Endodermal cell (in vitro differentiated cells): ENCODE data around the gene INPPL1. TPM values are rescaled to one million over a fixed set of nuclear protein-coding genes. Genes with fewer than 3 reads are reported as not detected.

Experiments used
- DNase-seq: peaks from one replicate; pipeline ENCODE4 v3.0.0-alpha.2; 2017
- H3K27ac ChIP-seq: 2 replicates; pipeline ENCODE4 v1.5.1; 2013; ENCODE audit warnings: mild to moderate bottlenecking, low read depth, low read length, moderate library complexity
- H3K27me3 ChIP-seq: 2 replicates; pipeline ENCODE4 v1.6.1; 2013; ENCODE audit warnings: mild to moderate bottlenecking, low read length, moderate library complexity; ENCODE audit not compliant: insufficient read depth, control insufficient read depth, poor library complexity, severe bottlenecking
- H3K36me3 ChIP-seq: 2 replicates; pipeline ENCODE4 v1.7.0; 2013; ENCODE audit warnings: mild to moderate bottlenecking, low read length, moderate library complexity; ENCODE audit not compliant: control insufficient read depth, insufficient read depth
- H3K4me1 ChIP-seq: one replicate; pipeline ENCODE4 v1.7.0; 2013; ENCODE audit warnings: low read length; ENCODE audit not compliant: control insufficient read depth, insufficient read depth
- H3K4me3 ChIP-seq: 2 replicates; pipeline ENCODE4 v1.5.1; 2013; ENCODE audit warnings: mild to moderate bottlenecking, low read length, moderate library complexity
- H3K9ac ChIP-seq: 2 replicates; pipeline ENCODE4 v1.6.1; 2013; ENCODE audit warnings: mild to moderate bottlenecking, low read length, moderate library complexity; ENCODE audit not compliant: poor library complexity, severe bottlenecking; ENCODE audit errors: extremely low read depth
- H3K9me3 ChIP-seq: 2 replicates; pipeline ENCODE4 v1.6.1; 2013; ENCODE audit warnings: mild to moderate bottlenecking, low read length, moderate library complexity; ENCODE audit not compliant: control insufficient read depth
- H3K27ac Mint-ChIP-seq: 2 replicates; pipeline ENCODE4 v1.8.0; 2020; ENCODE audit warnings: mixed read lengths
- H3K27me3 Mint-ChIP-seq: 2 replicates; pipeline ENCODE4 v1.8.0; 2021; ENCODE audit warnings: mild to moderate bottlenecking, mixed read lengths; ENCODE audit not compliant: insufficient read depth
- H3K36me3 Mint-ChIP-seq: 2 replicates; pipeline ENCODE4 v1.8.0; 2020; ENCODE audit warnings: low read depth, mixed read lengths
- H3K4me1 Mint-ChIP-seq: 2 replicates; pipeline ENCODE4 v1.8.0; 2020; ENCODE audit warnings: mixed read lengths
- H3K4me3 Mint-ChIP-seq: 2 replicates; pipeline ENCODE4 v1.8.0; 2020; ENCODE audit warnings: mild to moderate bottlenecking, moderate library complexity, mixed read lengths
- H3K9me3 Mint-ChIP-seq: 2 replicates; pipeline ENCODE4 v1.8.0; 2020; ENCODE audit warnings: mild to moderate bottlenecking, mixed read lengths
- CTCF ChIP-seq: fragments of 200-600 bp; sonication (generic); conservative IDR thresholded peaks from 2 replicates; pipeline ENCODE4 v1.5.0; 2021; ENCODE audit warnings: antibody characterized with exemption, mild to moderate bottlenecking
- WGBS, 2 experiments: methylation state at CpG; one replicate each; pipeline versions ENCODE4 v1.1.5 to v1.1.7; 2013; ENCODE audit warnings: missing lambda C conversion rate in 2 of 2, mixed read lengths in 1 of 2; ENCODE audit not compliant: insufficient coverage in 1 of 2, insufficient read length in 1 of 2; 5-methylcytosine and 5-hydroxymethylcytosine counted together
- total RNA-seq, 2 donors: library from RNA; stranded (reverse); fragmentation: NEBNext Ultra II Directional in 1 of 2; extraction: Animal tissue kit (Norgen Biotek cat#: 25700) in 1 of 2; gene quantifications; 2 replicates in 1 of 2; 3 replicates in 1 of 2; pipeline ENCODE4 v1.2.1, GENCODE V29; 2021

INPPL1 gene
- total RNA-seq, 2 donors from 2014 or later, result 230 to 325 TPM

DNA sequence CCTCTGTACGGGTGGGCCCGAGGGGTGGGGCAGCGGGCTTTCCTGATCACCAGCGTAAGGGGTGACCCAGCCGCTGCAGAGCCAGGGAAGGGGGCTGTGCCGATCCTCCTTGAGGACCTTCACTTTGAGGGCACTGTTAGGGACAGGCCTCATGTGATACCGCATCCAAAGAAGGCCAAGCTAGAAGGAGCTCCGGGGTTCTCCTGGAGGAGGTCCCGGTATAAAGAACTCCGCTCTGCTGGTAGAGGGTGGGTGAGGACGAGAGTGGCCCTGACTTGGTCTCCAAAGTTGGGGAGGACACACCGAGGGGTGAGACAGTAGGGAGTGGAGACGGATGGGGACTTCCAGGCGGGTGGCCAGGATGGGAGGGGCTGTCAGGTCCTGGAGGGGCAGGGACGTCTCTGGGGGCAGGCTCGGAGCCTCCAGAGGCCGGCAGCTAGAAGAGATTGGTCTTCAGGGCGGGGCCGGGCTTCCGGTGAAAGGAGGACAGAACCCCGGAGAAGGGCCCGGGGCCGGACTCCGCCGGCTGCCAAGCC is 14.8 kb downstream of the INPPL1 start:
- Mint-ChIP-seq H3K36me3 (peaks cover 26% of the 10 kb centered on the region), H3K4me1 (peaks cover 14% of the 10 kb centered on the region), H3K4me3 (peak overlapping the region; percentile 55), H3K9me3 (no peaks in the 10 kb centered on the region), H3K27ac (peak overlapping the region; percentile 52), H3K27me3 (peaks cover 45% of the 10 kb centered on the region)
- peaks cover 50% of the 10 kb centered on the region for H3K27me3 ChIP-seq
- TF ChIP-seq CTCF, result no peak
- peak overlapping the region; percentile 60 for H3K4me3 ChIP-seq
- no peaks in the 10 kb centered on the region for H3K9me3 ChIP-seq
- H3K27ac ChIP-seq, result no peak overlapping the region
- peaks cover 41% of the 10 kb centered on the region for H3K36me3 ChIP-seq
- no peaks in the 10 kb centered on the region for H3K4me1 ChIP-seq
- DNase-seq, result peak; percentile 82
- H3K9ac ChIP-seq, result no peak overlapping the region
- WGBS, 2 experiments, result 23 to 40% methylated on average over 16 to 25 of the region's 25 CpGs

- Histone ChIP-seq H3K9ac (no peak overlapping the region), H3K36me3 (peaks cover 36% of the 10 kb centered on the region), H3K4me3 (no peak overlapping the region), H3K9me3 (no peaks in the 10 kb centered on the region), H3K27ac (no peak overlapping the region), H3K4me1 (no peaks in the 10 kb centered on the region), H3K27me3 (peaks cover 56% of the 10 kb centered on the region)
- Mint-ChIP-seq H3K27me3 (peaks cover 45% of the 10 kb centered on the region), H3K9me3 (no peaks in the 10 kb centered on the region), H3K4me1 (peaks cover 19% of the 10 kb centered on the region), H3K27ac (no peak overlapping the region), H3K4me3 (peak overlapping the region; percentile 55), H3K36me3 (peaks cover 20% of the 10 kb centered on the region)
- TF ChIP-seq CTCF, result no peak
- 18 to 21% methylated on average over 42 to 69 of the region's 69 CpGs for WGBS, 2 experiments
- peak; percentile 74 for DNase-seq
Measured at GRCh38 chr11:72239849-72240460, 15.4 kb downstream of the INPPL1 start.

- DNase-seq, result peak; percentile 63
- H3K36me3 Mint-ChIP-seq, result peaks cover 16% of the 10 kb centered on the region
- TF ChIP-seq CTCF, result no peak
Measured at GRCh38 chr11:72240461-72241290, 16.1 kb downstream of the INPPL1 start.

More at GRCh38 chr11:72240461-72241290, 16.1 kb downstream of the INPPL1 start:
- Mint-ChIP-seq H3K27ac (no peak overlapping the region), H3K27me3 (peaks cover 45% of the 10 kb centered on the region), H3K9me3 (no peaks in the 10 kb centered on the region), H3K4me1 (peaks cover 19% of the 10 kb centered on the region), H3K4me3 (peak overlapping the region; percentile 48)
- Histone ChIP-seq H3K27ac (no peak overlapping the region), H3K4me3 (no peak overlapping the region), H3K27me3 (peaks cover 63% of the 10 kb centered on the region), H3K9ac (no peak overlapping the region), H3K4me1 (no peaks in the 10 kb centered on the region), H3K9me3 (no peaks in the 10 kb centered on the region), H3K36me3 (peaks cover 28% of the 10 kb centered on the region)
- 52 to 62% methylated on average over 29 to 44 of the region's 44 CpGs for WGBS, 2 experiments
